Transverse colon (tissue), 4 donors: ENCODE results near the gene AGAP9.
"Not testable (repeated sequence)": the region's sequence is repeated elsewhere in the genome, so short reads cannot be mapped to it uniquely, and the experiment has no call there.

ENCODE experiments used
- CTCF ChIP-seq, 5 experiments: fragments of 200-600 bp in 3 of 5; fragments of 450-650 bp in 2 of 5; sonication (generic) in 3 of 5; IDR thresholded peaks; 1 replicate in 2 of 5; 2 replicates in 3 of 5; pipeline ENCODE4 v1.5.1; 2016 to 2017; ENCODE audit warnings: antibody characterized with exemption in 5 of 5, inconsistent platforms in 3 of 5, mild to moderate bottlenecking in 2 of 5, moderate library complexity in 1 of 5
- POLR2A ChIP-seq: fragments of 450-650 bp; IDR thresholded peaks from one replicate; pipeline ENCODE4 v1.6.1; 2016; ENCODE audit warnings: antibody characterized with exemption, mild to moderate bottlenecking, moderate library complexity
- POLR2AphosphoS5 ChIP-seq, 3 donors: sonication (generic); formaldehyde crosslinking; IDR thresholded peaks; one replicate each; pipeline ENCODE4 v1.6.1; 2016; ENCODE audit warnings: antibody characterized with exemption in 3 of 3

- TF ChIP-seq CTCF (IDR thresholded peaks at IDR 0.05); POLR2AphosphoS5 (IDR thresholded peaks at IDR 0.05); POLR2A: not testable (repeated sequence)
These were observed 39.5 kb downstream of the AGAP9 start, which contains the start of gene ANXA8 for GRCh38 chr10:47483923-47484322.
